Left ventricle myocardium superior (tissue), 1 donor: Measurements from ENCODE around the gene LPCAT3. TPM values are rescaled to one million over a fixed set of nuclear protein-coding genes. Genes with fewer than 3 reads are reported as not detected.

Experiments
- ATAC-seq: fragments of 200-7000 bp; cut with Tn5 transposase; one replicate; pipeline ENCODE4 v1.9.1; 2020; ENCODE audit warnings: mild to moderate bottlenecking, moderate library complexity
- DNase-seq: peaks from one replicate; pipeline ENCODE4 v3.0.0-alpha.2; 2020
- intact Hi-C: fragments of 100-400 bp; cut with micrococcal nuclease; formaldehyde crosslinking; loops from one replicate; pipeline ENCODE4 v1.11.0; 2022
- total RNA-seq: library from RNA; stranded (reverse); fragmentation: NEBNext Ultra II Directional; extraction: Animal tissue kit (Norgen Biotek cat#: 25700); gene quantifications from one replicate; pipeline ENCODE4 v1.2.1, GENCODE V29; 2021
- donor health status: DM: no; HTN: yes; CAD: no; lungs with severe emphysema.

Gene LPCAT3
- total RNA-seq, 1 donor from 2014 or later = 55.9 TPM

DNA sequence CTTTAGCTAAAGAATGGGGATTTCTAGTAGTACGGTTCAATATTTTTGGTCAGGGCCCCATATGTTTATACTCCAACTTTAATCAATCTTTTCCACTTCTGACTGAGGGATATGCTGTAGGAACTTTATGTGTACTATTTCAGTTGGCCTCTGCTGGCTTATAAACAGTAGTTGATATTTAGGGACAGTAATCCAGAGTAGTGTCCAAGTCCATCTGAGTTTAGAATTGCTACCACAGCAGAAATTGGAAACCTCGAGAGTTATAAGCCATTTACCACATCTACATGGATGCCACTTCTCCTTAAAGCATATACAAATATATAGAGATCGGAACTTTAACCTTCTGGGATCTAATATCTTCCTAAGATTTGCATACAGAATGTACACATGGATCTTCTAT lies 11.6 kb downstream of the LPCAT3 start:
- DNase-seq (no peak), ATAC-seq (peak; percentile 23)
- intact Hi-C loops = no loop called here

DNA sequence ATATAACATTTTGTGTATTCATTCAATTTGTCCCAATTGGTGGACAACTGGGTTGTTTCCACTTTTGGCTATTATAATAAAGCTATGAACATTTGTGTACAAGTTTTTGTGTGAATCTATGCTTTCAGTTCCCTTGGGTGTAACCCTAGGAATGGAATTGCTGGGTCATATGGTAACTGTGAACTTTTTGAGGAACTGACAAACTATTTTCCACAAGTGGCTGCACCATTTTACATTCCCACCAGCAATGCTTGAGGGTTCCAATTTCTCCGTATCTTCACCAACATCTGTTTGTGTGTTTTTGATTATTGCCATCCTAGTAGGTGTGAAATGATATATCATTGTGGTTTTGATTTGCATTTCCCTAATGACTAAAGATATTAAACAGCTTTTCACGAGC lies 13.0 kb downstream of the LPCAT3 start:
- ATAC-seq (no peak), DNase-seq (no peak)
- intact Hi-C loops = no loop called here

DNA sequence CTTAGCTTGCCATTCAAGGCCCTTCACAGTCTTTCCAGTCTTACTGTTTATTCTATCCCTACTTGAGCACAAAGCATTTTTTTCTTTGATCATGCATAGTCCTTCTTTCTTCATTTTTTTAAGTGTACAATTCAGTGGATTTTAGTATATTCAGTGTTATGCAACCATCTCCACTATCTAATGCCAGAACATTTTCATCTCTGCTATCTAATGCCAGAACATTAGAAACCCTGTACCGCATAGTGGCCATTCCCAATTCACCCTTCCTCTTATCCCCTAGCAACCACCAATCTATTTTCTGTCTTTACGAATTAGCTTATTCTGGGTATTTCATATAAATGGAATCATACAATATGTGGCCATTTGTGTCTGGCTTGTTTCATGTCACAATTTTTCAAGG lies 13.4 kb downstream of the LPCAT3 start:
- intact Hi-C loops = no loop called here
- no peak for DNase-seq
- ATAC-seq = no peak

DNA sequence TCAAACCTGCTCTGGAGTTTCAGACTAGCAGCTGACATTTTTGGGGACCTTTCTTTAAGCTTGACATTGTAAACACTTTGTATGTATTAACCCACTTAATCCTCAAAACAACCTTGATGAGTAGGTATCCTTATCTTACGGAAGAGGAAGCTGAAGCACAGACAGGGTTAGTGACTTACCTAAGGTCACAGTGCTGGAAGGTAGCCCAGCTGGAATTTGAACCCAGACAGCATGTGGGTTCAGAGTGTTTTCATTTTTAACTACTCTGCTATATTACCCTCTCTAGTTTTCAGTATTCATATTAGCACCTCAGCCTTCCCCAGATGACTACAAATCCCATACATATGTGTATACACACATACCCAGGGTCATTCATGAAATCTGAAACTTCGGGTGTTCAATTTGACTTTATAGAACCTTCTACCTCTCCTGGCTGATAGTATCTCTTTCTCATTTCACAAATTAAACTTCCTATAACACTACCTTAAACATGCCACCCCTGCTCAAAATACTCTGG lies 13.9 kb downstream of the LPCAT3 start:
- intact Hi-C loops = no loop called here
- ATAC-seq = no peak
- no peak for DNase-seq

DNA sequence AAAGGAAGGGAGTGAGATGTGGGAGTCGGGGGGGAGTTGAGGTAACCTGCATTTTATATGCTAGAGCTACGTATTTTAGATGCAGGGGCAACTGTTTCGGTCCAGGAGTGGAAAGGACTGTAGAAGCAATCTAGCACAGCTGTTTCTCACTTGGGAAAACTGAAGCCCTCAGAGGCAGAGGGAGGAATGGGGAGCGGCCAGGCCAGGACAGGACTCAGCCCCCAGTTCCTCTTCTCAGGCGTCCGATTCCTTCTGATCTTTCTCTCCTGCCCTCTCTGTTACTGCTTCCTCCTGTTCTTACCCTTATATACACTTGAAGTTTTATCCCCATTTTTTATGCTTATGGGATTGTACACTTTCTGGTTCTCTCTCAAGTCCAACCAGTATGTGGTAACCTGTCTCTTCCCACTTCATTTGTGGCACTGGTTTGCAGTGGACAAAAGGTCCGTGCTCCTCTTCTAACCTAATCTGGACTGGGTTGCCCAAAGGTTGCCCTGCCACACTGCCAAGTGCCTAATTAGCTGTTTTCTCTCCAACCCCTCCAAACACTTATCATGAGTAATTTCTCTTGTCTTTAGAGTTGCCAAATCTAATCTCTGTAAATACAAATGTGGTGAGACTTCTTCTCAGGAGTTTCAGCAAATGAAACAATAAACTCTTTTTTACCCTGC lies 16.2 kb downstream of the LPCAT3 start:
- DNase-seq (no peak), ATAC-seq (peak; percentile 9)
- intact Hi-C loops = no loop called here

DNA sequence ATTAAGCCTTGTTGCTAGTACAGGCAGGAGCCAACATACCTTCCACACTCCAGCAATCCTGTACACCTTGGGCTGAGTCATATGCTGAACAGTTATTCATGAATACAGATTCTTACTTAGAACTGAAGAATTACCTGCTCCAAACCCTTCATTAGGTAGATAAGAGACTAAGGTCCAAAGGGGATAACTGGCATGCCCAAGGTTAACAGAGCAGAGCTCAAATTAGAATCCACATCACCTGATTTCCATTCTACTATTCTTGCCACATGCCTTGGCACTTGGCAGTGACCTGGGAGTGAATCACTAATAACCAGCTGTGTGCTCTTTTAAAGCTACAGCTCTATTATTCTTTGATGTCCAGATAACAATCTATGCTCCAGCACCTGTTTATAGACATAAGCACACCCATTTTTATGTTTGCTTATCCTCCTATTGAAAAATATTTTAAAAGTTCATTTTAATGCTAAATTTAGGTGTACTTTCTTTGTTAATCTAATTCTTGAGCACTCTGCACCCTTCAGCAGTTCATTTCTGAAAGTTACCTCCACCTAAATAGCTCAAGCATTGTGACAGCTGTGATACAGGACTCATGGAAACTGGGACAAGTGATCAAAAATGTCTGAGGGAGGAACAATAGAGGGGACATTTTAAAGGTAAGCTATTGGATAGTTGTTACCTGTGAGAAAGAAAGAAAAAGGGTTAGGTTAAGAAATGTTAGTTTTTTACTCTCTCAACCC lies 19.4 kb downstream of the LPCAT3 start:
- peak; percentile 87 for ATAC-seq
- DNase-seq = no peak
- intact Hi-C loops = no loop called here

DNA sequence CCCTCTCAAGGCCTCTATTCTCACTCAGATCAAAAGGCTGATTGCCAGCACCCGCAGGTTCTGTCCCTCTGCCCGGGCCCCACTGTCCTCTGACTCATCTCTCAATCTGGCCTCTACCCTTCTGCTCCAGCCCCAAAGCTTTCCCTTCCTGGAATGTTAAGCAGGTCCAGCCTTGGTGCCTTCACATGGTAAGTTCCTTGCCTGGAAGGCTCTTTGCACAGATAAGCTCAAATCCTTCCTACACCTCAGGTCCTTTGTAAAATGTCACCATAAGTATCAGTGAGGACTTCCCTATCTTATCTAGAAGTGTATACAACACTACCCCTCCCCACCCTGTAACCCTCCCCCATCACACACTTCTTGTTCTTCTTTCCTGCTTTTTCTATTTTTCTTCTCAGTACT lies 22.2 kb downstream of the LPCAT3 start:
- DNase-seq = no peak
- ATAC-seq = no peak
- intact Hi-C loops = no loop called here

DNA sequence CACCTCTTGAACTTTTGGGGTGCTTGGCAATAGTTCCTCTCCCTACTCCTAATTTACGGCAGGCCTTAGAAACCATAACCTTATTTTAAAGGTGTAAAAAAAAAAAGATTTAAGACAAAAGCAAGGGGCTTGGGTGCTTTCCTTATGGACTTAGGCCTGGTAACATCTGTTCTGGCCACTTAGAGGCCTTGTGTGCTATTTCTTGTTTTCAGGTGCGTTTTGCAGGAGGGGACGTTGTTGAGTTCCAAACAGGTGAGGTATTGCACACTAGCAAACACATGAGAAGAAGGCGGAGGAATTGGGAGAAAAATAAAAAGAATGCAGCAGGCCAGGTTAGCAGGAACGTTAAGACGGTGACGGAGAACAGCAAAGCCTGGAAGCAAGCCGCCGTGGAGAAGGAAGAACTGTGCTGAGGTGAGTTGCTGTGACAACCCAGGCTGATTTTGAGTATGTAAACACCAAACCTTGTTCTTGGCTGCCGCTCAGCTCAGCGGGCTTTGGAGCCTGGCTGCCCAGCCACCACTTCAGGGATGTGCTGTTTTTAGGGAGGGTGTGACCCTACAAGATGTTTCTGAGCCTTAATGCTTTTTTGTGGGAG lies 30.2 kb downstream of the LPCAT3 start:
- ATAC-seq (no peak), DNase-seq (no peak)
- intact Hi-C loops = no loop called here

DNA sequence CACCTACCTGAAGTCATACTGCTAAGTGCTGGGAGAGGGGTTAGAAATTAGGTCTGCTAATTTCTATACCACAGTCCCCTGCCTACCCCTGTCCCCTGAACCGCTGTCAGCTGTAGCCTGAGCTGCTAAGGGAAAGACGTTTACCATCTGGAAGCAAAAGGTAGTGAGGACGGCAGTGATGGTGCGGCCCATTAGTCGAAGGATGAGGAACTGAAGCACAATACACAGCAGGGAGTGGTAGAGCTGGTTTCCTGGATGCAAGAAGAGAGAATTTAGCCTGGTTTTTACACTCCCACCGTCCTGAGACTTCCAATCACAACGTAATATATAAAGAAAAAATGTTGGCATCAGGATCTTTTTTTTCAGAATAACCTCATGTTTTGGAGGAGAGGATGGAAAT lies 35.7 kb downstream of the LPCAT3 start:
- intact Hi-C loops = no loop called here
- DNase-seq (no peak), ATAC-seq (no peak)

DNA sequence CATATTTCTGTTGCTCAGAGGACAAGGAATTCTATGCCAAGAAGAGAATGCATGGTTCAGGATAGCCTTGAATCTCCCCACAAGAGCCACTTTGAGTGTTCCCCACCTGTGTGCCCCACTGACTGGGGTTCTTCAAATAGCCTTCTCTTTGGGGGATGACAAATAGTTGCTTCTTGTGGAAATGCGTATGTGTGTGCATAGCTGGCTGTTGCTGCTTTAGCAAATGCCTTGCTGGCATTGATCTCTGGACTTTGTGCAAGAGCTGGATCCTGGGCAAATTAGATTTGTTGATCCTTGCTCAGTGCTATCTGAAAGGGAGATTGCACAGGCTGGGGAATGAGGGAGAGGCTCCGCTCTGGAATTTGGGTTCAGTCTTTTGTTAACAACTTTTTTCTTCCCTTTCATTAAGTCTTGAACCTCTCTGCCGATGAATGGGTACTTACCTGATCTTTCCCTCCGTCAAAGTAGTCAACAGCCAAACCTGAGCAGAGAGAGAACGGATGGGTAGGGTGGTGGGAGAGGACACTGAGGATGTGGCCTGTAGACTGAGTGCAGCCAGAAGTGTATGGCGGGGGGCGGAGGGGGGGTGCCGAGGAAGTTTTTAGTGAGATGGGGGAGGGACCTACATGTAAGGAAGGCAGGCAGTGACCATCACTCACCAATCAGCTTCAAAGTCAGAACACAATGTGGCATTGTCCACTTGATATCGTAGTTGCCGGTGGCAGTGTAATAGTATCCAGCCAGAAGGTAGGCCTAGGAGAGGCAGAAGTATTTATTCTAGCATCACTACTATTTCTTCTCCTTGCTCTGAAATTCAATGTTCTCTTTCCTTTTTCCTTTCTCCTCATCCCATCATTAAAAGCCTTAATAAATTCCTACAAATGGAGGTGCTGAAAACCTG lies 36.9 kb downstream of the LPCAT3 start:
- DNase-seq = no peak
- intact Hi-C loops = no loop called here
- ATAC-seq = no peak

DNA sequence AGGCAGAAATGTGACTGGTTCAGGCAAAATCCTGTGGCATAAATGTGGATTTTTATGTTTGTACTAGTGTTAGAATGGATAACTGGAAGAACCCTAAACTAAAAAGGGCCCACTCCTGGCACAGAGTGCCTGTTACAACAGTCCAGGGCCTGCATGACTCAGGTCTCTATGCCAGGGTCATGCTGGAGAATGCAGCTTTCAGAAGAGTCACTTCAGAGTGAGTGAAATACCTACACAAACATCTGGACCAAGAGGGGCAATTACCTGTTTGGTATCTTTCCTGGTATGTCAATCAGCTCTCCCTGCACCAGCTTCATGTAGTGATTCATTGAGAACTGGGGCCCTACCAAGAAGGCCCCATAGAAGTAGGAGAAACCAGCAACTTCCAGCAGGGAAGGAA lies 37.5 kb downstream of the LPCAT3 start:
- ATAC-seq (no peak), DNase-seq (no peak)
- intact Hi-C loops = no loop called here

DNA sequence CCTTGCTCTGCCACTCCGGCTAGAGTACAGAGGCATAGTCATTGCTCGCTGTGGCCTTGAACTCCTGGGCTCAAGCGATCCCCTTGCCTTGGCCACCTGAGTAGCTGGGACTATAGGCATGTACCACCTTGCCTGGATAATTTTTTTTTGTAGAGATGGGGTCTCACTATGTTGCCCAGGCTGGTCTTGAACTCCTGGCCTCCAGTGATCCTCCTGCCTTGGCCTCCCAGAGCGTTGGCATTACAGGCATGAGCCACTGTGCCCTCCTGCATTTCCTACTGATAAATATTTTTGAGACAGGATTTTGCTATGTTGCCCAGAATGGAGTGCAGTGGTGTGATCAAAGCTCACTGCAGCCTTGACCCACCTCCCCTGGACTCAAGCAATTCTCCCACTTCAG lies 38.2 kb downstream of the LPCAT3 start:
- intact Hi-C loops = no loop called here
- no peak for DNase-seq
- ATAC-seq = no peak

DNA sequence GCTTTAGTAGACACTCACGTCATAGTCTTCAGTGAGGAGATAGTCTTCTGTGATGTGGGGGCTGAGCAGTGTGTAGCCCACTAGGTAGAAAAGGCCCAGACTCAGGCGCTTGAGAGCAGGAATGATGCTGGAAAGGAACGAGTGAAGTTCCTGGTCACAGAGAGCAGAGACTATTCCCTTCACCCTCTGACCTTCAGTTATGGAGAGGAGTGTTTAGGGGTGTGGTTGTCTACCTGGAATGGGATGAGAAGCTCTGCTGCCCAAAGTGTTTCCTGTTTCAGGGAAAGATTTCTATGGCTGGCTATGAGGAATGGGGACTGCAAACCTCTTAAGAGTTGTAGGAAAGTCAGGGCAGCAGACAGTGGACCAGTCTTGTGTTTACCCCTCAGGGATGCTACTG lies 38.8 kb downstream of the LPCAT3 start:
- intact Hi-C loops = no loop called here
- DNase-seq = no peak
- no peak for ATAC-seq

DNA sequence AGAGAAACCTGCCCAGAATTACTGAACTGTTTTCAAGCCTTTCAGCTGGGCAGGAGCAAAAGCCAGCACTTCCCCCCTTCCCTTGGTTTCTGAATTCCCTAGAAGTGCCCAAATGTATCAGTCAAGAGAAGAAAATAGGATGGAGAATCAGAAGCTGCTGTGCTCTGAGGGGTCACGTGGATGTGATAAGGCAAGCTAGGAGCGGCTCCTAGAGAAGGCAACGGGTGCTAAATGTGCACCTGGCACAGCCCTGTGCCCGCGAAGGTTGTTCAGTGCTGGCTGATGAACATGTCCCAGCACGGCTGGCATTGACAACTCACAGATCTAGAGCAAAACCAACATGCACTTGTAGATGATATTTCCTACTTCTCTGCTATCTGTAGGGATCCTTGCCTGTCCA lies 39.3 kb downstream of the LPCAT3 start:
- ATAC-seq (peak; percentile 88), DNase-seq (peak; percentile 69)
- intact Hi-C loops = no loop called here

DNA sequence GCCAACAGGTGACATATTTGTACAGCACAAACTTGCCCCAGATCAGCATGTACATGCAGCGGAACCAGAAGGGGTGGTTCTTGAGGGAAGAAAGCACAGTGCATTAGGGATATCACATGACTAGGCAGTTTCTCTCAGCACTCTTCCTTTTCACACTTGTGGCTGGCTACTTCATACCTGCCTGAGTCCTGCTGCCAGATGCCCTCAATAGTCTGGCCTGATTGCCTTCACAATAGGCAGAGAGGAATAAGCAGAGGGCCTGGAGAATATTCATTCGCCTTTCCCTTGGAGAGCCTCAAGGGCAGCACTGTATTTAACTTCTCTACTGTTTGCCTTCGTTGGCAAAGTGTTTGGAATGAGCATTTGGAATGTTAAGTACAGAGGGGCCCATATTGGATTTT lies 39.7 kb downstream of the LPCAT3 start:
- DNase-seq (no peak), ATAC-seq (peak; percentile 62)
- intact Hi-C loops = no loop called here

DNA sequence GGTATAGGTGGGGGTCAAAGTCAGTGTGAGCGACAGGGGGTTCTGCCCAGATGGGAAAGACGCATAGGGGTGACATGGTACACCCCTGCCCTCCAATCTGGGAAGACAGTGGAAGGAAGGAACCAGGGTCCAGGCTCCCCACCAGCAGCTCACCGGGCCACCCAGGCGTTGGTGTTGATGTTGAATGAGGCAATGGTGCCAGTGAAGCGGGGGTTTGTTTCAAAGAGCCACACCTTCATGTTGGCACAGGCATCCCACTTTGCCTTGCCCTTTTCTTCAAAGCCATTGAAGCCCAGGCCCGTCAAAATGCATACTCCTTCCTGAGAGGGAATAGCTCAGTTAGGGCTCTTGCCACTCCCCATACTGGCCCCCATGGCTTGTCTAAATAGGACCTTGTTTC lies 40.1 kb downstream of the LPCAT3 start:
- DNase-seq = no peak
- ATAC-seq = peak; percentile 2
- intact Hi-C loops = no loop called here

DNA sequence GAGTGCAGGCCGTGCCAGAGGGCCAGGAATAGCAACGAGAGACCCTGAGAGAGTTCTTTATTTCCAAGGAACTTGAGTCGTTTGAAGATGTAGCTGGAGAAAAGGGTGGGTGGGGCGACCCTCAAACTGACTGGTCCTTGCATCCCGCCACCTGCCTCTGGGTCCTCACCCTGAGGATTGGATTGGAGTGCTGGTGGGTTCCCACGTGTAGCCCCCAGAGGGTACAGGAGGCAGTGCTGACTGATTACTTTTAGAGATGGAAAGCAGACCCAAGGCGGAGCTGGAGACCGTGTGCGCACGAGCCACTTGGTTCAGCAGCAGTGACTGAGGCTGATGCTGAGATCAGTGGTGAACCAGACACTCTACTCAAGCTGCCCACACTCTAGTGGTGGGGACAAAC lies 40.6 kb downstream of the LPCAT3 start:
- ATAC-seq (no peak), DNase-seq (no peak)
- intact Hi-C loops = no loop called here

DNA sequence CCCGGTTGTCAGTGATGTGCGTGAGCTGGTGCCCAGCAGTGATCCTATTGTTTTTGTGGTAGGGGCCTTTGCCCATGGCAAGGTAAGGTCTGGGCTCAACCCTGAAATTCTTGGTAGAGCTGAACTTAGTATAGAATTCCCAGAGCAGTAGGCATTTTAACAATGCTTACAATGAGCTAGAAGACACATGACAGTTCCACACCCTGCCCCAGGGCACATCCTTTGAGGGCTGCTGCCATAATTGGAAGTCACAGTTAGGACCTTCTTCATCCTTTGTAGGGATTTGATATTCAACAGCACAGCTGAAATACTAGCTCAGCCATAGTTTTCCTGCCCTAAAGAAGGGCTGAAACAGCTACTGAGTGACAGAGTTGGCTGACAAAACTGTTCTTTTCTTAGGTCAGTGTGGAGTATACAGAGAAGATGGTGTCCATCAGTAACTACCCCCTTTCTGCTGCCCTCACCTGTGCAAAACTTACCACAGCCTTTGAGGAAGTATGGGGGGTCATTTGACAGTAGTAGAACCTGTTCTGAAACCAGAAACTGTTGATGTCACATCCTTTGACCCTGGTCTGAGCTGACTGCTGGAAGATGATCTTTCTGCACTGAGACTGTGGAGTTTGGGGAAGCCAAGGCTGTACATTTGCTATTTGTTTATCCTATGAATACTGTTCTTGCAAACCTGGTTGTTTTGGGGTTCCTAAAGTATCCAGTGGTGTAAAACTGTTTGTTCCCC lies 42.8 kb downstream of the LPCAT3 start:
- ATAC-seq (no peak), DNase-seq (no peak)
- intact Hi-C loops = no loop called here

DNA sequence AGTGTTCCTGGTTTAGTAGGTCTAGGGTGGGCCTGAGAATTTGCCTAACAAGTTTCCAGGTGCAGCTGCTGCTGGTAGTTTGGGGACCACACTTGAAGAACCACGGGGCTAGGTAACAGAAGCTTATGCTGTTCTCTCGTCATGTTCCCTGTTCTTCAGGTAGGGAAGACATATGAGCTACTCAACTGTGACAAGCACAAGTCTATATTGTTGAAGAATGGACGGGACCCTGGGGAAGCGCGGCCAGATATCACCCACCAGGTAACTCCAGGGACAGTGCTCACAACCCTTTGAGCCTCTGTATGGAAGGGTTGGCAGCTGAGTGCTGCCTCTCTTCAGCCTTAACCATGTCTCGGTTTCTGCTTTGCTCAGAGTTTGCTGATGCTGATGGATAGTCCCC lies 44.1 kb downstream of the LPCAT3 start:
- intact Hi-C loops = no loop called here
- DNase-seq (no peak), ATAC-seq (no peak)
